HG02981 (cell line): ENCODE measurements around the gene IFITM5.

Experiments
- ATAC-seq: cut with Tn5 transposase; IDR thresholded peaks from one replicate; pipeline ENCODE4 v1.9.1; 2021; ENCODE audit warnings: mild to moderate bottlenecking, moderate library complexity; ENCODE audit not compliant: unreplicated experiment

IFITM5 gene

DNA sequence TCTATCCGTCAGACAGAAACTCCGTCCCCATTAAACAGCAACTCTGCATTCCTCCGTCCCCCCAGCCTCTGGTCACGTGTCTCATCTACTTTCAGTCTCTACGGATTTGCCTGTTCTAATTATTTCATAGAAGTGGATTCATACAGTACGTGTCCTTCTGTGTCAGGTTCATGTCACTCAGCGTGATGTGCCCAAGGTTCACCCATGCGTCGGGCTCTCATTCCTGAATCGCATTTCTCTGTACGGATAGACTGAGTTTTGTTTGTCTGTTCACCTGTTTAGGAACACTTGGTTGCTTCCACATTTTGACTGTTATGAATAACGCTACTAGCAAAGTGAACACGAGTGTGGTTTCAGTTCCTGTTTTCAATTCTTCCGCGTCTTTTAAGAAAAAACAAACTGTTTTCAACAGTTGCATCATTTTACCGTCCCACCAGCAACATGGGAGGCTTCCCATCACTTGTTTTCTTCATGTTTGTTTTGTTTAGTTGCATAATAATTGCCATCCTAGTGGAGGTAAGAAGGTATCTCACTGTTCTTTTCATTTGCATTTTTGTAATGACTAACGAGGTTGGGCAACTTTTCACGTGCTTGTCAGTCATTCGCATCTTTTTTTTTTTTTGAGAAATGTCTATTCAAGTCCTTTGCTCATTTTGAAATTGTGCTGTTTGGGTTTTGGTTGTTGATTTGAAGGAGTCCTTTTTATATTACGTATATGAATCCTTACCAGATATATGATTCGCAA is 30.0 kb downstream of the IFITM5 start:
- peak; percentile 64 for ATAC-seq

- peak; percentile 45 for ATAC-seq
These were observed 30.6 kb downstream of the IFITM5 start for GRCh38 chr11:268716-269145.

- no peak for ATAC-seq
These were observed 31.8 kb downstream of the IFITM5 start for GRCh38 chr11:267491-267994.

- ATAC-seq = no peak
These were observed 32.5 kb downstream of the IFITM5 start for GRCh38 chr11:266676-267439.

DNA sequence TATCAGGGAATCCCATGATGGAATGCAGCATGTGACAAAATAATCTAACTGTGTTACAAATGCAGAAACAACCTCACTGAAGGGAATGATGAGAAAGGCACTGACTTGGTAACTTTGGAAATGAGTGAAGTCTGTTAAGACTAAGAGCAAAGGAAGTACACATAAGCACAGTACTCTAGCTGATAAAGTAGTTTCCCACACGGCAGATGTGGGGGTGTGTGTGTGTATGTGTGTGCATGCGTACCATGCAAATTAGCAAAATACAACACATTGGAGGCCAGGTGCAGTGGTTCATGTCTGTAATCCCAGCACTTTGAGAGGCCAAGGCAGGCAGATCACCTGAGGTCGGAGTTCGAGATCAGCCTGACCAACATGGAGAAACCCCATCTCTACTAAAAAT is 37.7 kb downstream of the IFITM5 start:
- ATAC-seq = no peak

GRCh38 chr11:259413-259812 is 39.9 kb downstream of the IFITM5 start:
- ATAC-seq = no peak

DNA sequence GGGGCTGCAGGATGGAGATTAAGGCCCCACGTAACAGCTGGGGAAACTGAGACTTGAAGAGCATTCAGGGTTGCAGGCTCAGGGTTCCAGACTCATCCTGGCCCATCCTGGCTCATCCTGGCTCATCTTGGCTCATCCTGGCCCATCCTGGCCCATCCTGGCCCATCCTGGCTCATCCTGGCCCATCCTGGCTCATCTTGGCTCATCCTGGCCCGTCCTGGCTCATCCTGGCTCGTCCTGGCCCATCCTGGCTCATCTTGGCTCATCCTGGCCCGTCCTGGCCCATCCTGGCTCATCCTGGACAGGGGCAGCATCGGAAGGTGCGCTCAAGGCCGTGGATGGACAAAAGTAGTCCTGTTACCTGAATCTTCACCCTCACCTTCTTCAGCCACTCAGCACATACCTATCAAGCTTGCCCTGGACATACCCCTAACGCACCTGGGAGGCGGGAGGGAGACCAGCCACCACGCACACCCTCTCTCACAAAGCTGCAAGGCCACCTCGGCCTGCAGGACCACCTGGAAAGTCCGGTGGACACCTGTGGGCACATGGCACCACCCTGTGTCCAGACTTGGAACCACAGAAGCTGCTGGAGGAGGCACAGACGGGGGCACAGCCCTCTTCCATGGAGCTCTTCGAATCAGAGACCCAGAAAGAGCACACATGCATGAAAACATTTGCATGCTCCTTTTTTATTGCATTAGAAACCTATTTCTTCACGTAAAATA is 41.4 kb downstream of the IFITM5 start:
- ATAC-seq = no peak

DNA sequence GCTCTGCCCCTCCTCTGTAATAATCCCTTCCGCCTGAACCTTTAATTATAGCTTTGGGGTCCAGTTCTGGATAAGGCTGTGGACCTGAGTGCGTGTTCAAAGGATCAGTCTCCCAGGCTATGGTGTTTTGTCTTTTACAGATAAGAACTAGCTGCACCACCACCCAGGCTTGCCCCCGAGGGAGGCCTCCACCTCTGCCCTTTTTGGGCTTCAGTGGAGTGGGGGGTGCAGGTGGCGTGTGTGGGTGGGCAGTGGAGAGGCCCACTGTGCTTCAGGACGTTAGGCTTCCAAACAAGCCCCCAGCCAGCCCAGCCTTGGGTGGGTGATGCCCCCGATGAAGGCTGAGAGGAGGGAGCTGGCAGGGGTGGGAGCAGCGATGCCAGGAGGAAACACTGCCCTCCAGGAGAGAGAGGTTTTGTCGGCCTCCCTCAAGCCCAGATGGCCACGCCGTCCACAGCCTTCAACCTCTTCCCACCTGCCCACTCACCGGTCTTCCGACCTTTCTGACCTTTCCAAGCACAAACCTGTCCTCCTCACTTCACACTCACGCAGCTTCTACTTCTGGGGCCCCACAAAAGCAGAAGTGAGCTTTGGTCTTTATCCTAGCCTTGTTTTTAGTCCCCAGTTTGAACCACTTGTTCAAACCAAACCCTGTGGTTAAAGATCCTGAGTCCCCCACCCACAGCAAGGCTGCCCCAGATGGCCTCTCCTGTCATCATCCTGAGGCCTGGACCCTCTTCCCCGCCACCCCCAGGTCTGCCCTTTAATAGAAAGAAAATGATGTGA is 42.2 kb downstream of the IFITM5 start:
- no peak for ATAC-seq

GRCh38 chr11:255816-256215 is 43.5 kb downstream of the IFITM5 start:
- no peak for ATAC-seq

GRCh38 chr11:255176-255575 is 44.1 kb downstream of the IFITM5 start:
- ATAC-seq = no peak

GRCh38 chr11:253886-254270 is 45.4 kb downstream of the IFITM5 start:
- no peak for ATAC-seq

GRCh38 chr11:253160-253885 is 46.0 kb downstream of the IFITM5 start:
- no peak for ATAC-seq

- no peak for ATAC-seq
These were observed 46.7 kb downstream of the IFITM5 start for GRCh38 chr11:252666-253065.

GRCh38 chr11:251550-251949 is 47.8 kb downstream of the IFITM5 start:
- ATAC-seq = no peak

- no peak for ATAC-seq
These were observed 48.5 kb downstream of the IFITM5 start for GRCh38 chr11:250740-251299.

GRCh38 chr11:250274-250673 is 49.1 kb downstream of the IFITM5 start:
- no peak for ATAC-seq

DNA sequence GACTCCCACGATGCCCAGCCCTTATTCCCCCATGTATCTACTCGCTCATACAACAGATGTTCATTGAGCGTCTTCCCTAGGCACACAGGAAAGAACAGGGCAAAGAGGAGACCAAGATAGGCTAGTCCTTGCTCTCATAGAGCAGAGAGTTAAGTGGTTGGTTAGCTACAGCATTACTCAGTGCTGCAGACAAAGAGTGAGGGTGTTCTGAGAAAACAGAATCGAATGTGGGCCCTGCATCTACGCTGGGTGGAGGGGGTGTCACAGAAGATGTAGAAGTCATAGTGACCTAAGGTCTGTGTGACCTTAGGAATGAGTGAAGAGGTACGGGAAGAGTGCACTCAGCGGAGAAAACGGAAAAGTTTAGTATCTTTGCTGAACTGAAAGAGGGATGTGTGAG is 50.3 kb downstream of the IFITM5 start:
- ATAC-seq = no peak
